GM12878 (cell line): ENCODE results near the gene LMTK2. TPM values are rescaled to one million over a fixed set of nuclear protein-coding genes. Genes with fewer than 3 reads are reported as not detected.

ENCODE experiments used
- ATAC-seq: fragments of 200-7000 bp; cut with Tn5 transposase; 3 replicates; pipeline ENCODE4 v1.9.1; 2020; ENCODE audit warnings: mild to moderate bottlenecking, moderate library complexity
- BruUV-seq: library from RNA; stranded (reverse); fragments of 400-500 nt; replicated peaks from 2 replicates; lab custom pipeline; 2021; lab: Mats Ljungman, UMichigan
- CTCF ChIA-PET: fragments of 300-600 bp; sonication (Branson Sonifier 250); formaldehyde crosslinking; extraction: SDS; loops from one replicate; lab custom pipeline; 2021; ENCODE audit warnings: inconsistent platforms; lab: Yijun Ruan, JAX
- POLR2A ChIA-PET: fragments of 350-600 bp; formaldehyde crosslinking; extraction: SDS; loops from one replicate; lab custom pipeline; 2021; ENCODE audit warnings: inconsistent platforms; lab: Charles Lee
- RAD21 ChIA-PET: fragments of 300-600 bp; sonication (Branson Sonifier 250); formaldehyde crosslinking; loops from one replicate; lab custom pipeline; 2023; ENCODE audit warnings: antibody characterized with exemption; ENCODE audit not compliant: unreplicated experiment; lab: Charles Lee
- SMC1A ChIA-PET: fragments of 300-600 bp; sonication (Branson Sonifier 250); formaldehyde crosslinking; loops from one replicate; lab custom pipeline; 2023; ENCODE audit not compliant: unreplicated experiment, uncharacterized antibody; lab: Charles Lee
- DNase-seq: peaks from one replicate; pipeline ENCODE4 v3.0.0-alpha.2; 2011; ENCODE audit warnings: low read depth, low spot score
- FAIRE-seq: peaks from 3 replicates; lab custom pipeline; 2011; peaks lifted over from hg19 to GRCh38; lab: Jason Lieb, UNC
- H2AFZ ChIP-seq: 2 replicates; pipeline ENCODE4 v1.6.0; 2011; ENCODE audit warnings: low read depth, low read length, control low read depth; ENCODE audit not compliant: control insufficient read depth
- H3K27ac ChIP-seq: 2 replicates; pipeline ENCODE4 v1.5.1; 2011; ENCODE audit warnings: control low read depth; ENCODE audit not compliant: control insufficient read depth, insufficient read depth
- H3K27me3 ChIP-seq, 2 experiments: replicated peaks in 1 of 2; 2 replicates each; pipeline versions ENCODE4 v1.6.0 to v1.6.1; 2011; ENCODE audit warnings: low read length in 1 of 2; ENCODE audit not compliant: control insufficient read depth in 2 of 2, insufficient read depth in 2 of 2
- H3K36me3 ChIP-seq, 2 experiments: 2 replicates each; pipeline ENCODE4 v1.5.1; 2011; ENCODE audit warnings: low read length in 1 of 2; ENCODE audit not compliant: control insufficient read depth in 2 of 2, insufficient read depth in 2 of 2
- H3K4me1 ChIP-seq: 2 replicates; pipeline ENCODE4 v1.6.1; 2011; ENCODE audit warnings: mild to moderate bottlenecking, low read length, moderate library complexity, mixed read lengths; ENCODE audit not compliant: control insufficient read depth, insufficient read depth
- H3K4me2 ChIP-seq: 2 replicates; pipeline ENCODE4 v1.6.0; 2011; ENCODE audit warnings: control low read depth; ENCODE audit not compliant: control insufficient read depth, insufficient read depth
- H3K4me3 ChIP-seq: fragments of 200-600 bp; sonication (generic); 2 replicates; pipeline ENCODE4 v1.5.1; 2016
- H3K79me2 ChIP-seq: 2 replicates; pipeline ENCODE4 v1.6.0; 2011; ENCODE audit warnings: low read length; ENCODE audit not compliant: control insufficient read depth, insufficient read depth
- H3K9ac ChIP-seq: 2 replicates; pipeline ENCODE4 v1.8.0; 2011; ENCODE audit warnings: low read length, control low read depth, mixed read lengths; ENCODE audit not compliant: control insufficient read depth, insufficient read depth
- H3K9me3 ChIP-seq: replicated peaks from 3 replicates; pipeline ENCODE4 v1.5.1; 2011; ENCODE audit warnings: mild to moderate bottlenecking, low read length; ENCODE audit not compliant: control insufficient read depth, insufficient read depth
- H4K20me1 ChIP-seq: 2 replicates; pipeline ENCODE4 v1.6.0; 2011; ENCODE audit not compliant: control insufficient read depth, insufficient read depth
- ASH2L ChIP-seq: fragments of 300-600, 200-600 bp; sonication (generic); IDR thresholded peaks from 2 replicates; pipeline ENCODE4 v1.6.1; 2017; ENCODE audit warnings: low read depth, mild to moderate bottlenecking, borderline replicate concordance
- BCL3 ChIP-seq: IDR thresholded peaks from 2 replicates; pipeline ENCODE4 v1.6.1; 2011; ENCODE audit warnings: borderline replicate concordance, low read depth, mild to moderate bottlenecking, moderate library complexity, low read length; ENCODE audit not compliant: insufficient read depth, poor library complexity, severe bottlenecking
- CHD1 ChIP-seq: IDR thresholded peaks from 2 replicates; pipeline ENCODE4 v1.6.1; 2012; ENCODE audit warnings: low read depth, low read length, improper control_type of control experiment
- HDAC2 ChIP-seq: fragments of 200-600 bp; sonication (generic); IDR thresholded peaks from 2 replicates; pipeline ENCODE4 v1.6.1; 2017
- JUND ChIP-seq: IDR thresholded peaks from 2 replicates; pipeline ENCODE4 v1.6.1; 2012; ENCODE audit warnings: low read depth, mild to moderate bottlenecking, low read length, improper control_type of control experiment, moderate library complexity
- KLF5 ChIP-seq: fragments of 450-650 bp; IDR thresholded peaks from 2 replicates; pipeline ENCODE4 v1.6.1; 2014; ENCODE audit warnings: mild to moderate bottlenecking; ENCODE audit not compliant: partially characterized antibody
- NBN ChIP-seq: fragments of 450-650 bp; IDR thresholded peaks from 2 replicates; pipeline ENCODE4 v1.6.1; 2016
- NFXL1 ChIP-seq: fragments of 450-650 bp; IDR thresholded peaks from 2 replicates; pipeline ENCODE4 v1.6.1; 2017; ENCODE audit warnings: antibody characterized with exemption, mild to moderate bottlenecking, borderline replicate concordance
- NRF1 ChIP-seq: conservative IDR thresholded peaks from 2 replicates; pipeline ENCODE4 v1.6.1; 2011; ENCODE audit warnings: mild to moderate bottlenecking, low read depth, low read length, improper control_type of control experiment
- RBBP5 ChIP-seq: fragments of 200-600 bp; sonication (generic); conservative IDR thresholded peaks from 2 replicates; pipeline ENCODE4 v1.6.1; 2016
- SP1 ChIP-seq: IDR thresholded peaks from one replicate; pipeline ENCODE4 v1.6.1; 2011; ENCODE audit warnings: low read depth, low read length
- SRF ChIP-seq, 2 experiments: IDR thresholded peaks; 2 replicates each; pipeline ENCODE4 v1.6.1; 2011; ENCODE audit warnings: low read depth in 2 of 2, low read length in 2 of 2, mild to moderate bottlenecking in 1 of 2, moderate library complexity in 1 of 2
- SUZ12 ChIP-seq: fragments of 200-600 bp; sonication (generic); IDR thresholded peaks from one replicate; pipeline ENCODE4 v1.6.1; 2018; ENCODE audit warnings: antibody characterized with exemption, mild to moderate bottlenecking; ENCODE audit not compliant: unreplicated experiment
- ZBED1 ChIP-seq: IDR thresholded peaks from 2 replicates; pipeline ENCODE4 v1.6.1; 2016; ENCODE audit warnings: borderline replicate concordance
- ZZZ3 ChIP-seq: IDR thresholded peaks from 2 replicates; pipeline ENCODE4 v1.6.1; 2011; ENCODE audit warnings: low read depth; ENCODE audit not compliant: control insufficient read depth, insufficient read length
- WGBS: methylation state at CpG from one replicate; pipeline ENCODE4 v1.1.6; 2016; ENCODE audit warnings: low lambda C conversion rate; ENCODE audit not compliant: insufficient replicate concordance, insufficient coverage; ENCODE audit errors: missing lambda C conversion rate; 5-methylcytosine and 5-hydroxymethylcytosine counted together
- in situ Hi-C: fragments of 300-500 bp; cut with MboI; formaldehyde crosslinking; loops from 9 replicates; pipeline ENCODE4 v1.14.3; 2018; ENCODE audit warnings: mixed read lengths
- intact Hi-C: fragments of 100-400 bp; cut with micrococcal nuclease; formaldehyde crosslinking; loops from one replicate; pipeline ENCODE4 v1.14.2; 2022; ENCODE audit not compliant: unreplicated experiment
- polyA plus RNA-seq, 11 experiments: library from polyadenylated mRNA; depleted of rRNA in 4 of 11; unstranded in 6 of 11; stranded (reverse) in 5 of 11; fragments of >200 nt; fragmentation: Nextera tagmentation in 4 of 11; fragmentation: Illumina TruSeq in 1 of 11; extraction: Ambion mirVana in 4 of 11; extraction: Trizol in 1 of 11; gene quantifications; 1 replicate in 1 of 11; 2 replicates in 10 of 11; pipeline versions ENCODE4 v1.2.1 to v1.2.3, GENCODE V29; 2011 to 2016; ENCODE audit warnings: inconsistent platforms in 2 of 11, missing spikeins in 2 of 11, low read depth in 1 of 11
- total RNA-seq, 4 experiments: library from RNA; depleted of rRNA in 3 of 4; stranded (reverse); fragments of >200 nt in 3 of 4; fragmentation: Illumina TruSeq in 1 of 4; extraction: Trizol in 1 of 4; gene quantifications; 2 replicates each; pipeline versions ENCODE4 v1.2.1 to v1.2.3, GENCODE V29; 2013 to 2021
- TF ChIP-seq, protein P1 (sequence below): IDR thresholded peaks from 2 replicates; pipeline ENCODE4 v1.6.1; 2011; ENCODE audit warnings: low read depth, low read length, improper control_type of control experiment, borderline replicate concordance

LMTK2 gene
- total and polyA plus RNA-seq, 10 of the 15 experiments (the other 5 are each of a cell fraction or from before 2014, with no cell fraction given) = 0.68 to 8.7 (median 4.6) TPM

DNA sequence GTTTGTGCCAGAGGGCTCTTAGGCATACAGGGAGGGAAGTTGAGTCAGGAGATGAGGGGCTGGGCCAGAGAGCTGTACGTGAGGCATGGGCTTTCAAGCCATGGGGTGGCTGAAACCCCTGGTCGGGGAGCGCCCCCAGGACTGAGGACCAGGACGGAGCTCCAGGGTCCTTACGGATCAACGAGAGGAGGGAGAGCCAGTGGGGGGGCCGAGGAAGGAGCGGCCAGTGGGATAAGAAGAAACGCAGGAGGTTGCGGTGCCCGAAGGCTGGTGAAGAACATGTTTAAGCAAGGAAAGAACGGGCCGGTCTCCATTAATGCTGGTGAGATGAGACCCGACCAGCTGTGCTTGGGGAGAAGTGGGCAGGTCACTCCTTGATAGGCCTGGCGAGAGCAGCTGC is 61.0 kb downstream of the LMTK2 start:
- Histone ChIP-seq H3K27me3 (no peaks in the 10 kb centered on the region), H3K36me3 (no peaks in the 10 kb centered on the region; a peak in 1 of 4 replicates), H3K4me1 (no peaks in the 10 kb centered on the region), H2AFZ (no peak overlapping the region), H3K79me2 (no peaks in the 10 kb centered on the region), H3K4me2 (no peak overlapping the region), H3K27ac (no peak overlapping the region), H4K20me1 (no peaks in the 10 kb centered on the region), H3K9ac (no peak overlapping the region), H3K4me3 (no peak overlapping the region), H3K9me3 (no peaks in the 10 kb centered on the region)
- in situ Hi-C loops = no loop called here
- FAIRE-seq = no peak
- no peak for TF ChIP-seq CHD1
- no peak for TF ChIP-seq NFXL1
- no peak for TF ChIP-seq ZBED1
- TF ChIP-seq ZZZ3 = no peak
- TF ChIP-seq ASH2L = no peak
- TF ChIP-seq BCL3 = no peak
- no peak for TF ChIP-seq SP1
- no peak for TF ChIP-seq SUZ12
- TF ChIP-seq, protein P1, sequence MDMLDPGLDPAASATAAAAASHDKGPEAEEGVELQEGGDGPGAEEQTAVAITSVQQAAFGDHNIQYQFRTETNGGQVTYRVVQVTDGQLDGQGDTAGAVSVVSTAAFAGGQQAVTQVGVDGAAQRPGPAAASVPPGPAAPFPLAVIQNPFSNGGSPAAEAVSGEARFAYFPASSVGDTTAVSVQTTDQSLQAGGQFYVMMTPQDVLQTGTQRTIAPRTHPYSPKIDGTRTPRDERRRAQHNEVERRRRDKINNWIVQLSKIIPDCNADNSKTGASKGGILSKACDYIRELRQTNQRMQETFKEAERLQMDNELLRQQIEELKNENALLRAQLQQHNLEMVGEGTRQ = no peak
- no peak for TF ChIP-seq NBN
- no peak for TF ChIP-seq NRF1
- no peak for TF ChIP-seq RBBP5
- no peak for TF ChIP-seq SRF (IDR thresholded peaks at IDR 0.05; ENCODE audit: low read depth in 2 of 2, low read length in 2 of 2)
- TF ChIP-seq HDAC2 = no peak
- TF ChIP-seq JUND = no peak
- no peak for TF ChIP-seq KLF5
- ChIA-PET POLR2A (interaction anchor here (1.1 kb wide), 1 partner anchor 57 kb away, joined by 3 read pairs; no protein-coding TSS in a partner anchor), RAD21 (interaction anchor here (1.3 to 8.9 kb wide), 9 partner anchors 9 to 144 kb away, joined by 3 to 297 read pairs (median 11); partner anchors contain the start of gene LMTK2), CTCF (interaction anchor here (0.9 to 10.0 kb wide), 24 partner anchors 11 to 316 kb away, joined by 3 to 450 read pairs (median 8); partner anchors contain the start of genes BAIAP2L1 and LMTK2), SMC1A (interaction anchor here (1.1 to 7.3 kb wide), 9 partner anchors 12 to 146 kb away, joined by 3 to 195 read pairs (median 7); partner anchors contain the start of gene LMTK2)
- no TSS peak for BruUV-seq
- 89% methylated on average over 15 of the region's 15 CpGs for WGBS
- intact Hi-C loops = loop anchor here (1.0 to 2.0 kb wide), 2 partner anchors 73 to 146 kb away; no protein-coding TSS in a partner anchor
- ATAC-seq = no peak
- no peak for DNase-seq
